Measurements from ENCODE around the gene BRF1. TPM values are rescaled to one million over a fixed set of nuclear protein-coding genes. Genes with fewer than 3 reads are reported as not detected.

The BRF1 gene
- total RNA-seq, 1 experiment from 2014 or later, result 23.4 TPM

GRCh38 chr14:105166571-105167302 lies 134.1 kb downstream of the BRF1 start:
- in situ Hi-C loops (cut with HindIII; ENCODE audit: low pct_unique_long_range_greater_than_20kb, low sequenced_read_pairs), result no loop called here
- DNase-seq (ENCODE audit: low read depth, low spot score), result no peak

- no peak for DNase-seq (ENCODE audit: low read depth, low spot score)
- in situ Hi-C loops (cut with HindIII; ENCODE audit: low pct_unique_long_range_greater_than_20kb, low sequenced_read_pairs), result no loop called here
These were observed 134.9 kb downstream of the BRF1 start for GRCh38 chr14:105165761-105166485.

GRCh38 chr14:105165134-105165704 lies 135.6 kb downstream of the BRF1 start:
- in situ Hi-C loops (cut with HindIII; ENCODE audit: low pct_unique_long_range_greater_than_20kb, low sequenced_read_pairs), result no loop called here
- no peak for DNase-seq (ENCODE audit: low read depth, low spot score)

GRCh38 chr14:105163040-105163742 lies 137.6 kb downstream of the BRF1 start:
- DNase-seq (ENCODE audit: low read depth, low spot score), result no peak
- in situ Hi-C loops (cut with HindIII; ENCODE audit: low pct_unique_long_range_greater_than_20kb, low sequenced_read_pairs), result no loop called here

- DNase-seq (ENCODE audit: low read depth, low spot score), result no peak
- in situ Hi-C loops (cut with HindIII; ENCODE audit: low pct_unique_long_range_greater_than_20kb, low sequenced_read_pairs), result no loop called here
These were observed 138.2 kb downstream of the BRF1 start for GRCh38 chr14:105162669-105162979.

- DNase-seq (ENCODE audit: low read depth, low spot score), result no peak
- in situ Hi-C loops (cut with HindIII; ENCODE audit: low pct_unique_long_range_greater_than_20kb, low sequenced_read_pairs), result no loop called here
These were observed 138.7 kb downstream of the BRF1 start for GRCh38 chr14:105161964-105162668.

GRCh38 chr14:105161309-105161708 lies 139.5 kb downstream of the BRF1 start:
- in situ Hi-C loops (cut with HindIII; ENCODE audit: low pct_unique_long_range_greater_than_20kb, low sequenced_read_pairs), result no loop called here
- no peak for DNase-seq (ENCODE audit: low read depth, low spot score)

GRCh38 chr14:105160776-105161175 lies 140.0 kb downstream of the BRF1 start:
- in situ Hi-C loops (cut with HindIII; ENCODE audit: low pct_unique_long_range_greater_than_20kb, low sequenced_read_pairs), result no loop called here
- DNase-seq (ENCODE audit: low read depth, low spot score), result no peak

GRCh38 chr14:105159344-105159743 lies 141.5 kb downstream of the BRF1 start:
- no peak for DNase-seq (ENCODE audit: low read depth, low spot score)
- in situ Hi-C loops (cut with HindIII; ENCODE audit: low pct_unique_long_range_greater_than_20kb, low sequenced_read_pairs), result no loop called here

Other genes with a start within 250 kb of the BRF1 start
- gene GPR132, start 235.6 kb downstream of the BRF1 start, total RNA-seq (2014; rRNA removed; shearing (Covaris generic)), result not detected in 2 replicates
- 1.3 TPM in 2 replicates for gene JAG2, start 132.2 kb downstream of the BRF1 start, total RNA-seq (2014; rRNA removed; shearing (Covaris generic))
- 35.2 and 37.4 TPM in 2 replicates for gene NUDT14, start 119.7 kb downstream of the BRF1 start, total RNA-seq (2014; rRNA removed; shearing (Covaris generic))
- gene BTBD6, start 52.5 kb downstream of the BRF1 start, total RNA-seq (2014; rRNA removed; shearing (Covaris generic)), result 35.1 and 38.2 TPM in 2 replicates
- 26.0 and 32.3 TPM in 2 replicates for gene PACS2, start 13.7 kb upstream of the BRF1 start, total RNA-seq (2014; rRNA removed; shearing (Covaris generic))
- 0.26 and 0.32 TPM in 2 replicates for gene TEX22, start 97.5 kb upstream of the BRF1 start, total RNA-seq (2014; rRNA removed; shearing (Covaris generic))
- 36.3 and 43.5 TPM in 2 replicates for gene MTA1, start 118.8 kb upstream of the BRF1 start, total RNA-seq (2014; rRNA removed; shearing (Covaris generic))
- 0.80 and 0.87 TPM in 2 replicates for gene CRIP2, start 173.8 kb upstream of the BRF1 start, total RNA-seq (2014; rRNA removed; shearing (Covaris generic))
- not detected in 2 replicates for gene CRIP1, start 185.9 kb upstream of the BRF1 start, total RNA-seq (2014; rRNA removed; shearing (Covaris generic))
- 15.1 and 18.6 TPM in 2 replicates for gene TEDC1, start 190.2 kb upstream of the BRF1 start, total RNA-seq (2014; rRNA removed; shearing (Covaris generic))
- 16.3 and 17.8 TPM in 2 replicates for gene TMEM121, start 225.6 kb upstream of the BRF1 start, total RNA-seq (2014; rRNA removed; shearing (Covaris generic))